ENCODE results near the gene SEMA5A.

SEMA5A gene

DNA sequence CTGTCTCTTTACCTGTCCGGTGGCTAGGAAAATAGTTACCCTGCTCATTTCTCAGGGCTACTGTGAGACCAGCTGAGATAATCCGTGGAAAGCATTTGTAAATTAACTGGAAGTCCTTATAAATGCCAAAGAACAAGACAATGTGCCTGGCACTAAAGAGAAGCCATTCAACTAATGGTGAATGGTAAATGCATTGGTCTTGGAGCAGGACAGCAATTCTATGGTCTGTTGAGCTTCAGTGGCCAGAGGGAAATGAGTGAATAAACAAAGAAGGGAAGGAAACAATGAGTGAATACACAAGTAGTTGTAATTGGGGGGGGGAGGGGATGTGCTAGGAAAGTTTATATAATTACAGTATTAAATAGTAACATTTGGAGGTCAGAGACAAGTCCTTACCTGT lies 353.6 kb downstream of the SEMA5A start:
- DNase-seq, result no peak

DNA sequence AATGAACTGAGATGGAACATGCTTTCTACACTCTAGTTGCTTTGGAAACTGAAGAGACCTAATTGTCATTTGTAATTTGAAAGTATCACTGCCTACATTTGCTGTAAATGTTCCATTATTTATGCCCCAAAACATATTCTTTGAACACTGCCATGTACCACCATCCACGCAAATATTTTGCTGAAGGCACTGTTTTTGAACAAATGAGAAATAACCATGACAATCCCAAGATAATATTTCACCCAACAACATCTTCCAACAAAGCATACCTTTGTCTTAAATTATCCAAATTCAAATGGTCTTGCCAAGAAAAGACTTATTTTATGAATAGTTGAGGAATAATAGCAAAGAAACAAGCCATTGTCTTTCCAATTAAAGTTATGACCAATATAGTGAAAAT lies 356.2 kb downstream of the SEMA5A start:
- DNase-seq, result no peak

DNA sequence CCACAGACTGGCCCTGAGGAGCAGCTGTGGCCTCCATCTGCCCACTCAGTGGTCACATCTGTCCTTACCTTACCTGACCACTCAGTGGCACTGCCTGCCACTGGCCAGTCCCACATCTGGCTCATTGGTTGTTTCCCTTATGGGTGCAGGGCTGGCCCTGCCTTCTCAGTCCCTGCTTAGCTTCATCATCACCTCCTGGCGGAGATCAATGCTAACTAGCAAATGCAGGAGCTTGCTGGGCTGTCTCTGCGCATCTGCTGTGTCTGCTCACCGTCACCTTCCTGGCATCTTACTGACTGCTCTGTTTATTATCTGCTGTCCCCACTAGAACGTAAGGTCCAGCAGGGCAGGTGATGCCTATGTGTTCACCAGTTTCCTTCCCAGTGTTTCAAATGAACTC lies 356.9 kb downstream of the SEMA5A start:
- no peak for DNase-seq

DNA sequence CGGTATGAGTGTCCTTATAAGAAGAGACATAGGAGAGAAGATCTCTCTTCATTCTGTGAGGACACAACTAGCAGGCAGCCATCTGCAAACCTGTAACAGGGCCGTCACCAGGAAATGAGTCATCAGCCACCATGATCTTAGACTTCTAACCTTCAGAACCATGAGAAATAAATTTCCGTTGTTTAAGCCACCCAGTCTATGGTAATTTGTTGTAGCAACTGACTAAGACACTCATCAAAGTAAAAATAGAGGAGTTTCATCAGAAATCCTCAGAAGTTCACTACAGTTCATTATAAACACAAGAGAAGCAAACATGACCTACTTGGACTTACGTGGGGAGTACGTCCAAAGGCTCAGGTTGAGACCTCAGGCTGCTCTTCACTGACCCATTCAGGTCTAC lies 357.7 kb downstream of the SEMA5A start:
- no peak for DNase-seq

DNA sequence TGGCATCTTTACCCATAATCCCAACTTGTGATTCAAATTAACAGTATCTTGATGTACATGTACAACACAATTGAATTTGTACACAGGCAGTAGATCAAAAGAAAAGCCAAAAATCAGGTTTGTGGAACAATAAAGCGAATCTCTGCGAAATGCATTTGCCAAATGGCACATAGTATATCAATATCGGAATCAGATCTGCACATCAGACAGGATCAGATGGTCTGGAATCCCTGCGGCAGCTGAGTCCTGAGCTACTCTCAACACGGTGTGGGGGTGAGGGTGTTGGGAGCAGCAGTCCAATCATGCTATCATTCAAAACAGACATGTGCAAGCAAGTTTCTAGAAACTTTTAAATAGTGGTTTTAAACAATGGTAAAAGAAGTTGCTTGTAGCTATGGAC lies 358.3 kb downstream of the SEMA5A start:
- no peak for DNase-seq

DNA sequence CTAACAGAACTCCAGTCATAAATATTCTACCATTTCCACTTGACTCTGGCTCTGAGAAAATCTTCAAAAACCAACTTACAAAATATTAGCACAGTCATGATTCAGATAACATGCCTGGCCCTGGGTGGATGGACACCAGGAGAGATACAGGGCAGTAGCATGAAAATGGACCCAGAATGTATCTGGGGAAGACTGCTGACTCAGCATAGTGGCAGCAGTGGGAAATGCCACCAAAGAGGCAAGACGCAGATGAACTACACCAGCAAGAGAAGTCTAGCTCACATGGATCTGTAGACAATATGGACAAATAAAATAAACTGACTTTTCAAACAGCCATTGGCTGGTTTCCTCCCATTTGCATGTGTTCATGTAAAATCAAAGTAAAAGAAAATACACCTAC lies 359.8 kb downstream of the SEMA5A start:
- no peak for DNase-seq

DNA sequence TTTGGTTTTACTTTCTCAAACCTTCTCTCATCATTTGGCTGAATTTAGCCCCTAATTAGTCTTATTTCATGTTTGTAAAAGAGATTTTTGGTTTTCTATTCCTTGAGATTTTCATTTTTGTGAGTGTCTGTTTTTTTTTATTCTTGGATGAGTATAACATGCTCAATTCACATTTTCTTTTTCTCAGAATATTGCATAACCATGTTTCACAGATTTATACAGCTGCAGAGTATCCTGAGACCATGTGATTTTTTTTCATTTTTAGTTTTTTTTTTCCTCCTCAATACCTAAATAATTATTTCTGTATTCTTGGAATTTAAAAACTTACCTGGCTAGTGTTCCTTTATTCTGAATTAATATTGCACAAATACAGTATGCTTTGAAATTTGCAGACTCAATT lies 361.9 kb downstream of the SEMA5A start:
- no peak for DNase-seq

DNA sequence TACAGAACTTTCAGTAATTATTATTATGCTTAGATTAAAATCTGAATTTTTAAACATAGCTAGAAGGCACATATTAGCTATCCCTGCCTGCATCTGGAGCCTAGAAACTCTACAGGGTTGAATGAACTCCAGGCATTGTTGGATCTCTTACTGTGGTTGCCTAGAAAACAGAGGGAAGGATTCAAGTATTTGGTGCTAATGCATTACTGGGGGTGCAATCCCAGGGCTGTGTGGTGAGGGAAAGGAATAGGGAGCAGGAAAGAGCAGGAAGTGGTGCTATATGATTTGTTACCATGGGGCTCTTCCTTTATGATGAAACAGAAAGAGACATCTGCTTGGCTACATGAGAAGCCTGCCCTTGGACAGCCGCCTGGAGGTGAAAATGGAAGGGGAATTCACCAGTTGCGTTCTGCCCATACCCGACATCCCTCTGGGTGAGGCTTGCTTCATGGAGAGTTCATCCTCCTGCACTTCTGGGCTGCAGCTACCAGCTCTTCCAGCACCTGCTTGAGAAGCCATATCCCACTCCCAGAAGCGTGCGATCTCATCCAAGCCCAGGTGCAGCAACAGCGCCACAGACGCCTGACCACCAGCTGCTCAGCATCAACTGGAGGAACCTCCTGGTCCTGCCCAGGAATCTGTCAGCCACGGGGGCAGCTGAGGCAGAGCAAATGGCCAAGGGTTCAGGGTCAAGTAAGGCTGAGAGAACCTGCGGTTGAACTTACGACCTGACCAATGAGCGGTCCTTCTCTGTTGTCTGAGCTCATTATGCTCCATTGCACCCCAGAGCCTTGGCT lies 362.8 kb downstream of the SEMA5A start:
- DNase-seq, result no peak

DNA sequence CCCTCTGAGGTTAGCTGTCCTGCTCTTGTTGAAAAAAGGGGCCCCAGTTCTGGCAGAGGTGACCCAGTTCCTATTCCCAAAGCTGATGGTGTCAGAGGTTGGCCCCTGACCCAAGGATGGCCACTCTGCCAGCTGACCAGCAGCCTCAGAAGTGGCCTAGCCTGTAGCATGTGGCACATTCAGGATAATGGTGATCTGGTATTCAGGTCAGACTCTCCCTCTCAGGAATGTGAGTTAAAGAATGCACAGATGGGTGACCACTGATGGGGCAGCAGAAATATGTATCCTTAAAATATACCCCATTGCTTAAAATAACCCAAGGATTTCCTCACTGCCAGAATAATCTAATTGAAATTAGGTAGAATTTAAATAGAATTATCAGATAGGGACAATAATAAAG lies 369.2 kb downstream of the SEMA5A start:
- DNase-seq, result no peak

DNA sequence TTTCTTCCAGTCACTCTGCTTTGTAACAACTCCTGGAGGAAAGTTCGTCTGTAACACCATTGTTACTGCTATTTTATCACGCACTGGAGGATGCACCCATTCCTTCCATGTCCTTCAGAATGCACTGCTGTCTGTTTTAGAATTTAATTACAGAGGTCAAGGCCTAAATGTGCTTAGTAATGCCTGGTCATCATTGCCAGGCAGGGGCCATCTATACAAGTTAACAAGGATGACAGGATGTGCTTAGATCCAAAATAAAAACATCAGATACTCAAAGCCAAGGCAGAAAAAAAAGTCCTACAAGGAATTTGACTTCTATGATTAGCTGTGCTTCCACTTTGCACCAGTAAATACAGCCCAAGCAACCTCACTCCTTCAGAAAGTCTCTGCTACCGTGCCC lies 371.4 kb downstream of the SEMA5A start:
- no peak for DNase-seq

DNA sequence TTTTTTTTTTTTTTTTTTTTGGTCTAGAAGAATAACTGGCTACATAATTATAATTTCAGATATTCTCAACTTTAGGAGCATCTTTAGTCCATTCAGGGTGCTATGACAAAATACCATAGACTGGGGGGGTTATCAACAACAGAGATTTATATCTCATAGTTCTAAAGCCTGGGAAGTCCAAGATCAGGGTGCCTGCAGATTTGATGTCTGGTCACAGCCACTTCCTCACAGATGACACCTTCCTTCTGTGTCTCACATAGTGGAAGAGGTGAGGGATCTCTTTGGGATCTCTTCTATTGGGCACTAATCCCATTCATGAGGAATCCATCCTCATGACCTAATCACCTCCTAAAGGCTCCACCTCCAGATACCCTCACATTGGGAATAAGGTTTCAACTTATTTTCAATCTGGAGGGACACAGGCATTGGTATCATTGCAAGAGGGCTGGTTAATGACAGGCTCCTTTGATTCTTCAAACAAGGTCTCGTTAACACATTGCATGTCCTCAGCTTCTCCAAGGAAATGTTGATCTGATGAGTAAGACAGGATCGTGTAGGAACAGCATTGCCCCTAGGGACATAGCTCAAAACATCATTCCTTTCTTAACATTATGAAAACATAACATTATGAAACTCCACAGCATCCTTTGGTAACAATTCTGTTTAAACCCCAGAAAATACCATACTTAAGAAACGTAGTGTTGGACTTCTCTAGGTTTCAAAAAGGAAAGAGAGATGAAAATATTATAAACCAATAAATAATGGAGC lies 372.4 kb downstream of the SEMA5A start:
- no peak for DNase-seq

DNA sequence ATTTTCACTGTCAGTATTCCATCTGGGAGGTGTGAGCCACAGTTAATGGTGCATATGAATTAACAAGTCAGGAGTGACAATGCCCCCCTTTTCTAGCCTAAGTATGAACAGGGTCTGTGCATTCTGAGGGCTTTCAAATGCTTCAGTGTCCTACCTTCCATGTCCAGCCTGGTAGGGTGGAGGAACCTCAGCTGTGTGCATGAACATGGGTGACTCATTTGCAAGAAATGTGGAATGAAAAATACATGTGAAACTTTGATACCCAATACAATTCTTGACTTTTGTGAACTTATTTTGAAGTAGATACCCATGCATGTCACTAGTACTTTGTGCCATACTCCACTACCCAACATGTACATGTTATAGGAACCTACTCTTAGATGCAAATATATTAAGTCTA lies 375.8 kb downstream of the SEMA5A start:
- no peak for DNase-seq

DNA sequence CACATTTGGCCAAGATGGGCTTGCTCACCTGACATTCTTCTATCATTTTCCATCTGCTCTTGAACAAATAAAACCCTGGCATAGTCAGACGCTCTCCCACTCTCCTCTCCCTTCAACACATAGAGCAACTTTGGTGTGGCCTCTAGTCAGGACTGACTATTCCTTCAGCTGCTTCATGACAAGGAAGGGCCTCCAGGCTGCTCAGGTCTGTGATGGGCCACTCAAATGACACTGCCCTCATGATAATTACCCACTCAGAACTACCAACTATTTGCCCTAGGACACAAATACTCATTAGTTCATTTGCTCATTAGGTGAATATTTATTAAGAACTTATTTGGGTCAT lies 376.3 kb downstream of the SEMA5A start:
- DNase-seq, result no peak

DNA sequence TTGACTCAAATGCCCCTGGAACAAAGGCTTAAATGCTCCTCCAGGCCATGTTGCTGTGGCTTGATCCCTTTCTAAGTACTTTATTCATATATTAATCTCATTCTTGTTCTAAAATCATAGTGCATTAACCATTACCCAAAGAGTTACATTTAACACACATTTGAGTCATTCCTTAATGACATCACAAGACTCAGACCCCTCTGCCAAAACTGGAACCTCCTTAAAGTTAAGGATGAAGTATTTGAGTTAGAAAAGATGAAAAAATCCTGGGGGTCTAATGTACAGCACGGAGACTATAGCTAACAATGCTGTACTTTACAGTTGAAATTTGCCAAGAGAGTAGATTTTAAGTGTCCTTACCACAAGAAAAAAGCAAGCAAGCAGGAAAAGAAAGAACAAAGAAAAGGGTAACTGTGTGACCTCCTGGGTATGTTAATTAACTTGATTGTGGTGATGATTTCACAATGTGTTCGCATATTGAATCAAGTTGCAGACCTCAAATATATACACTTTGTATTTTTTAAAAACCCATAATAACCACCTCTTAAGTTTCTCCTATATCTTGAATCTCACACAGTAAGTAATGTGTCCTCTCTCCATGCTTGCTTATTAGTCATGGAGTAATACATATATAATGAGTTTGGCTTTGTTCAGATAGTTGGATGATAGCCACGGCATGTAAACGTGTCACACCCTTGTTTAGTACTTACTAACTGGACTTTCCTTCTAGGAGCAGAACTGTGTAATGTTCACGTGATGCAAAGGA lies 376.9 kb downstream of the SEMA5A start:
- DNase-seq, result no peak

DNA sequence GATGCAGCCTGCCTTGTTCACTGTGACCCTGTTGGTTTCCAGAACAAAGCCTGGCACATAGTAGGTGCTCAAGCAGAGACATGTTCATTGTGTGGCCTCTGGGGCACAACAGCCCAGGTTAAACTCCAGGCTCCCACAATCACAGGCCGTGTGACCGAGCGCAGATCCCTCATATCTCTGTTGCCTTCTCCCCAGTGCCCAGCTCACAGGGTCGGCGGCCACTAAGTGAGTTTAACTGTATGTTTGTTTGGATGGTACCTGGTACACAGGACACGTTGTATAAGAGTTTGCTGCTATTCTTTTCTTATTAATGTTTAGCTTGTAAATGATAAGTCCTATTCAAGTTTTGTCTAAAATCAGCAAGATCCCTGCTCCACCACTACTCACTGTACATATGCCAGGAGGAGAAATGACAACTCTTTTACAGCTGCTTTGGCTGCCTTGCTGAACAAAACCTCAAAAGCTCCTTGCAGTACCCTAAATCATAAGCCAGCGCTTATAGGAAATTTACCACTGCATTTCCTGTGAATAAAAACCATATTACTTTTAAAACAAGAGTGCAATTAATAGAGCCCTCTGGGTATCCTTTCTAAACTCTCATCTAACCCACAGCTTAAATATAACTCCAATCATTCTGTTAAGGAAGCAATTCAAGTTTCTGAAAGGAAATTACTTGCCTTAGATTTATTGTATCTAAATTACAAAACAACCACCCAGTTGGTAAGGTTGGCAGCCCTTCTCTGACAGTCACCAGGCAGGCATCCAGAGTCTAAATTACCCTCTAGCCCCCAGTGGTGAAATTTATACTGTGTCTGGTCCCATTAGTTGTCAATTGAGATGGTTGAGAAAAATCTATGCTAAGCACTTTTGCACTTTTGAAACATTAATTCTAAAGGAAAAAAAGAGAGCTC lies 379.4 kb downstream of the SEMA5A start:
- no peak for DNase-seq

DNA sequence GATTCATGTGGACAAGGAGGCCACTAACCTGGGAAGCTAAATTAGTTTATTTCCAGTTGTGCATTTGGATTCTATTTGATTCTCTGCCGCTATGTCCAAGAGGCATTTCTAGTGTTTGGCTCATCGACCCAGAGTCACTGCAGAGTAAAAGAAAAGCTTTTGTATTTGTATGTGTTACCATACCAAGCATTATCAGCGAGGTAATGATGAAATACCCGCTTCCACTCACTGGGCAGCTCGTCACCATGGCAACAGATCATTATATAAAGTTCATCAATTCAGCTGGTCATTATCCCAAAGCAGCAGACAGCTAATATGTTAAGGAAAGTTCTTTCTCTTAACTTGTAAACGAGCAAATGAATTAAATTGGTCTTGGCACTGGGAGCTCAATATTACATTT lies 380.3 kb downstream of the SEMA5A start:
- no peak for DNase-seq

DNA sequence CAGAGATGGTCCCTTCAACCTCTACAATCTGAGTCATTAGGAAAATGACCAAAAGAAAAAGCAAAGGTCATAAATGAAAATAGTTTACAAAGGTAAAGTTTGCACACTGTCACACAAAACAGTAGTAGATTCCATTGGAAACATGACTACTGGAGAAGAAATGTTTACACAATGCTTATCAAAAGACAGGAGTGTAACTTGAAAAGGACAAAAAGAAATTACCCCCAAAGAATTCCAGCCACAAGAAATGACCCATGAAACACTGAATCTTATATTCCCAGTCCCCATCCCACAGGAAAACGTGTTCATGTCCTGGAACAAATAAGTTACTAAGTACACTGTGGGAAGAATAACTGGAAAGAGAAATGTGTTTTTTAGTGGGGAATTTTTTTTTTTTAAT lies 385.1 kb downstream of the SEMA5A start:
- DNase-seq, result no peak

DNA sequence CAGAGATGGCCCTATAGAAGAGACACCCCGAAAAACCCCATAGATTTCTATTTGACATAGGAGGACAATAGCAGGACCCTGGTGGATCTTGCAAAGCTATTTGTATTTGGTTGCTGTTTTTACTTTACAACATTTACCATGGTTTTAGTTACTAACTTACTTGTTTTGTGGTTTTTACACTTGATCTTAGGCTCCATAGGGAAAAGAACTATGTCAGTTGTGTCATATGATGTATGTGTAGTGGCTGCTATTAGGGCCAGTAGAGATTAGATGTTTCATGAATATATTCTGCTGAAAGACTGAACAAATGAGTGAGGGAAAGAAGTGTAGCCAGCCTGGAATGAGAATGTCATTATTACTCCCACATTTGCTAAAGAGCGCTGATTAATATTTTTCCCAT lies 388.1 kb downstream of the SEMA5A start:
- DNase-seq, result no peak

DNA sequence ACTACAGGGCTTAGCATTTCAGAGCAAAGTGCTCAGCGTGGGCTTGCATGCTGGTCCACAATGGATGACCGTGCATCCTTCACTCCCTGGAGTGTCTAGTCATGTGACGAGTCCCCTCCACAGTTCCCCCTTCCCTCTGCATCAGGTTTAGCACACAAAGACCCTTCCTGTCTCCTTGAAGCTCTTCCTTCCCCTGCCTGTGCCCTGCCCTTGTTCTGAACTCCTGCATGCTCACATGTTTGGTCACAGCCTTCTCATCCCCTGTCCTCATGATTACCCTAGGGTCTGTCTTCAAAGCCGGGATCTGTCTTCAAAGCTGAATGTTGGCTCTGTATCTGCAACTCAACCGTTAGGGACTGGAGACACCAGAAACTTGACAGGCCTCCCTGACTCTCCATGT lies 388.9 kb downstream of the SEMA5A start:
- DNase-seq, result no peak

DNA sequence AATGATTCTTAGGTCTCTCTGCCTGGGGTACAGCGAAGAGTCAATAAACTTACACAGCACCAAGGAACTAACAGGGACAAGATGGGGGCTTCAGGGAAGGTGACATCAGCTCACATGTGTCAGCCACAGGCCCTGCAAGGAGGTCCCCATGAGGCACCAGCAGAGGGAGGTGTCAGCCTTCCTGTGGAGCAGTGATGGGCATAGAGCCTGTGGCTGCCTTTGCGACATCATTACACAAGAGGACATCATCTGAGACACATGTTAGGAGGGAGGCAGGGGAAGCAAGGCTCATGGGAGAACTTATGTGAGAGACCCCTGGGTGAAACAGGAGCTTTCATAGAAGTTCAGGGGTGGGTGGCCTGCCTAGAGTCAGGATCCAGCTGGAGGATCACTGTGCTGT lies 389.6 kb downstream of the SEMA5A start:
- no peak for DNase-seq

DNA sequence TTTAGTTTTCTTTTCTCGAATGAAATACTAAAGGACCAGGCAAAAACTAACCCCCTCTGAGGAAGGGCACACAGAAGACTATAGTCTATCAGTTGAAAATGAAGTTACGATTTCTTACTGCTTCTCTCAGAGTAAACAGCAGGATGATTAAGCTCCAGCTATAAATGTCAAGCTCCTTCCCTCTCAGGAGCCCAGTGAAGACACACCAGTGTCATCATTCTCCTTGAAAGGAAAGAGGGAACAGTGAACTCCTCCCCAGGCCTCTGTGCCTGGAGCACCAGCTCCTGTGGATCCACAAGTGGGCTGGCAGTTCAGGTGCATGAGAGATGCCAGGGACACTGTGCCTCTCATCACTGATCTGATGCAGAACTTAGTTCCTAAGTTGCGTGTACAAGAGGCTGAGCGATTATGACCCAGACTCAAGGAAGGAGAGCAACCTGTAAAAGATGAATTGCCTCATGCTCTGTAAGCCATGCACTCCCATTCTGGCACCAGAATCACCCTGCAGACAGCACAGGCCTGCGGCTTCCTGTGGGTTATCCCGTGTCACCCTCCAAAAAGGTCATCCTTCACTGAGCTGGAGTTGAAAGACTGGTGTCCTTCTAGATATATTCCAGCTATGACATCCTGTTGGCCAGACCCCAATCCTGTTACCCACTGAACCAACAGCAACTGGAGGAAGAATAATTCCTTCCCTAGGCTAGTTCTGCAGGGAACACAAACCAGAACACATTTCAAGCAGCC lies 394.0 kb downstream of the SEMA5A start:
- no peak for DNase-seq

DNA sequence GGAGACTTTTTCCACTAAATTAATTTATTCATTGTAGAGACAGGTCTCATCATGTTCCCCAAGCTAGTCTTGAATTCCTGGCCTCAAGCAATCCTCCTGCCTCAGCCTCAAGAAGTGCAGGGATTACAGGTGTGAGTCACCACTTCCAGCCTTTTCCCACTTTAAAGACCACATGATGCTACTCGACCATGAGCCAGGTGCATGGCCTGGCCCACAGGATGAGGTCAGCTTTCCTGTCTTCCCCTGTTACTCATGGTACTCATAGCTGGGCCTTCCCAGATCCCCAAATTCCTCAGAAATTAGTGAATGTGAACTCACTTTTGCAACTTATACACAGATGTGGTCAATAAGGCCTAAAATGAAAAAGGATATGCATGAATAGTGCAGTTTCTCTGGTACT lies 395.9 kb downstream of the SEMA5A start:
- DNase-seq, result no peak
